SK-N-MC (cell line): ENCODE measurements around the gene AADAC.

Experiments
- EZH2 ChIP-seq: fragments of 200-600 bp; sonication (generic); IDR thresholded peaks from one replicate; pipeline ENCODE4 v1.6.1; 2017; ENCODE audit warnings: antibody characterized with exemption
- FOXP2 ChIP-seq: optimal IDR thresholded peaks from 2 replicates; pipeline ENCODE3; 2011; ENCODE audit warnings: mild to moderate bottlenecking, moderate library complexity; ENCODE audit not compliant: insufficient read depth; ENCODE audit errors: extremely low read length, control extremely low read depth
- POLR2AphosphoS5 ChIP-seq: IDR thresholded peaks from 2 replicates; pipeline ENCODE4 v1.6.1; 2012; ENCODE audit warnings: mild to moderate bottlenecking, low read depth, low read length, borderline replicate concordance

- TF ChIP-seq EZH2 (no peak), POLR2AphosphoS5 (no peak), FOXP2 (no peak)
These were observed 4.4 kb downstream of the AADAC start for GRCh38 chr3:151818361-151818760.
